NOMO-1 (cell line): Measurements from ENCODE around the gene C19orf33.
A peak's percentile ranks its signal among the peaks of the same experiment; 100 is the strongest.
"Not testable (repeated sequence)": the region's sequence is repeated elsewhere in the genome, so short reads cannot be mapped to it uniquely, and the experiment has no call there.

Experiments
- DNase-seq, 2 experiments: peaks; one replicate each; lab custom pipeline; 2025; ENCODE audit not compliant: unreplicated experiment in 2 of 2; lab: John Stamatoyannopoulos, UW

The C19orf33 gene

GRCh38 chr19:38335949-38336637 lies 32.0 kb downstream of the C19orf33 start:
- DNase-seq: peak; percentile 96 to 97

- peak; percentile 94 to 98 for DNase-seq
Measured at GRCh38 chr19:38336638-38337359, 32.7 kb downstream of the C19orf33 start.

- no peak for DNase-seq
Measured at GRCh38 chr19:38337360-38337653, 33.3 kb downstream of the C19orf33 start.

GRCh38 chr19:38339011-38339410 lies 35.0 kb downstream of the C19orf33 start:
- DNase-seq: not testable (repeated sequence)

GRCh38 chr19:38340927-38341326 lies 36.9 kb downstream of the C19orf33 start:
- DNase-seq: no peak

GRCh38 chr19:38346837-38347236 lies 42.8 kb downstream of the C19orf33 start:
- no peak for DNase-seq

- no peak for DNase-seq
Measured at GRCh38 chr19:38350883-38351282, 46.8 kb downstream of the C19orf33 start.

GRCh38 chr19:38351865-38352395 lies 47.9 kb downstream of the C19orf33 start:
- DNase-seq: no peak

GRCh38 chr19:38352611-38353010 lies 48.6 kb downstream of the C19orf33 start:
- no peak for DNase-seq
